HEK293T (cell line): Measurements from ENCODE around the gene CTXND1.

Experiments used
- CTCF ChIA-PET: fragments of 350-600 bp; formaldehyde crosslinking; extraction: SDS; loops from one replicate; lab custom pipeline; 2021; ENCODE audit warnings: antibody characterized with exemption, inconsistent platforms; lab: Yijun Ruan, JAX
- POLR2A ChIA-PET: fragments of 350-600 bp; formaldehyde crosslinking; extraction: SDS; loops from one replicate; lab custom pipeline; 2020; ENCODE audit warnings: antibody characterized with exemption, inconsistent platforms; lab: Yijun Ruan, JAX
- DNase-seq: peaks from one replicate; pipeline ENCODE4 v3.0.0; 2012; ENCODE audit warnings: mixed read lengths; ENCODE audit errors: extremely low spot score
- ARNT ChIP-seq: fragments of 450-650 bp; IDR thresholded peaks from 2 replicates; pipeline ENCODE4 v1.6.1; 2017; ENCODE audit warnings: mild to moderate bottlenecking
- BHLHE40 ChIP-seq: fragments of 450-650 bp; IDR thresholded peaks from 2 replicates; pipeline ENCODE4 v1.6.1; 2016; ENCODE audit warnings: mild to moderate bottlenecking, moderate library complexity, borderline replicate concordance
- CTBP1 ChIP-seq: fragments of 450-650 bp; IDR thresholded peaks from 2 replicates; pipeline ENCODE4 v1.6.1; 2016; ENCODE audit warnings: borderline replicate concordance
- ELF4 ChIP-seq: fragments of 450-650 bp; IDR thresholded peaks from 2 replicates; pipeline ENCODE4 v1.6.1; 2017; ENCODE audit warnings: antibody characterized with exemption
- FOXA1 ChIP-seq: fragments of 450-650 bp; IDR thresholded peaks from 2 replicates; pipeline ENCODE4 v1.6.1; 2016; ENCODE audit warnings: mild to moderate bottlenecking
- FOXK2 ChIP-seq: fragments of 450-650 bp; IDR thresholded peaks from 2 replicates; pipeline ENCODE4 v1.6.1; 2016; ENCODE audit warnings: mild to moderate bottlenecking
- FOXM1 ChIP-seq: fragments of 450-650 bp; IDR thresholded peaks from 2 replicates; pipeline ENCODE4 v1.6.1; 2017; ENCODE audit warnings: mild to moderate bottlenecking, borderline replicate concordance
- HDGF ChIP-seq: fragments of 450-650 bp; IDR thresholded peaks from 2 replicates; pipeline ENCODE4 v1.6.1; 2017; ENCODE audit warnings: antibody characterized with exemption, borderline replicate concordance
- L3MBTL2 ChIP-seq: fragments of 450-650 bp; conservative IDR thresholded peaks from 2 replicates; pipeline ENCODE4 v1.6.1; 2016; ENCODE audit warnings: mild to moderate bottlenecking
- LEF1 ChIP-seq: fragments of 450-650 bp; IDR thresholded peaks from 2 replicates; pipeline ENCODE4 v1.6.1; 2017; ENCODE audit warnings: mild to moderate bottlenecking, borderline replicate concordance
- NFRKB ChIP-seq: fragments of 450-650 bp; IDR thresholded peaks from 2 replicates; pipeline ENCODE4 v1.6.1; 2016; ENCODE audit warnings: mild to moderate bottlenecking, moderate library complexity
- SP1 ChIP-seq: fragments of 450-650 bp; IDR thresholded peaks from 2 replicates; pipeline ENCODE4 v1.6.1; 2017
- SUZ12 ChIP-seq: fragments of 450-650 bp; IDR thresholded peaks from 2 replicates; pipeline ENCODE4 v1.6.1; 2016; ENCODE audit warnings: mild to moderate bottlenecking
- TARDBP ChIP-seq: fragments of 450-650 bp; IDR thresholded peaks from 2 replicates; pipeline ENCODE4 v1.6.1; 2016
- ZNF384 ChIP-seq: fragments of 450-650 bp; IDR thresholded peaks from 2 replicates; pipeline ENCODE4 v1.6.1; 2016
- TF ChIP-seq, protein P1 (sequence below): fragments of 450-650 bp; IDR thresholded peaks from 2 replicates; pipeline ENCODE4 v1.6.1; 2016

Gene CTXND1

GRCh38 chr15:80180986-80181385 is 71.0 kb downstream of the CTXND1 start:
- ChIA-PET POLR2A (no interaction called here), CTCF (interaction anchor here (0.6 kb wide), 1 partner anchor 153 kb away, joined by 3 read pairs; no protein-coding TSS in a partner anchor)
- DNase-seq = no peak
- TF ChIP-seq LEF1 = no peak
- no peak for TF ChIP-seq FOXM1
- no peak for TF ChIP-seq CTBP1
- no peak for TF ChIP-seq ZNF384
- TF ChIP-seq NFRKB = no peak
- TF ChIP-seq SP1 = no peak
- no peak for TF ChIP-seq SUZ12
- TF ChIP-seq ARNT = no peak
- TF ChIP-seq HDGF = no peak
- TF ChIP-seq TARDBP = no peak
- TF ChIP-seq BHLHE40 = no peak
- no peak for TF ChIP-seq L3MBTL2
- no peak for TF ChIP-seq FOXA1
- no peak for TF ChIP-seq ELF4
- TF ChIP-seq, protein P1, sequence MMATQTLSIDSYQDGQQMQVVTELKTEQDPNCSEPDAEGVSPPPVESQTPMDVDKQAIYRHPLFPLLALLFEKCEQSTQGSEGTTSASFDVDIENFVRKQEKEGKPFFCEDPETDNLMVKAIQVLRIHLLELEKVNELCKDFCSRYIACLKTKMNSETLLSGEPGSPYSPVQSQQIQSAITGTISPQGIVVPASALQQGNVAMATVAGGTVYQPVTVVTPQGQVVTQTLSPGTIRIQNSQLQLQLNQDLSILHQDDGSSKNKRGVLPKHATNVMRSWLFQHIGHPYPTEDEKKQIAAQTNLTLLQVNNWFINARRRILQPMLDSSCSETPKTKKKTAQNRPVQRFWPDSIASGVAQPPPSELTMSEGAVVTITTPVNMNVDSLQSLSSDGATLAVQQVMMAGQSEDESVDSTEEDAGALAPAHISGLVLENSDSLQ = no peak
- no peak for TF ChIP-seq FOXK2

- ChIA-PET CTCF (no interaction called here), POLR2A (no interaction called here)
- no peak for TF ChIP-seq ELF4
- TF ChIP-seq HDGF = no peak
- no peak for TF ChIP-seq ARNT
- TF ChIP-seq FOXM1 = no peak
- TF ChIP-seq L3MBTL2 = no peak
- TF ChIP-seq SUZ12 = no peak
- TF ChIP-seq, protein P1 = no peak
- TF ChIP-seq FOXA1 = no peak
- TF ChIP-seq CTBP1 = no peak
- TF ChIP-seq SP1 = no peak
- TF ChIP-seq TARDBP = no peak
- no peak for TF ChIP-seq FOXK2
- TF ChIP-seq NFRKB = no peak
- no peak for TF ChIP-seq LEF1
- DNase-seq = no peak
Observed at GRCh38 chr15:80180468-80180867, 71.5 kb downstream of the CTXND1 start.

DNA sequence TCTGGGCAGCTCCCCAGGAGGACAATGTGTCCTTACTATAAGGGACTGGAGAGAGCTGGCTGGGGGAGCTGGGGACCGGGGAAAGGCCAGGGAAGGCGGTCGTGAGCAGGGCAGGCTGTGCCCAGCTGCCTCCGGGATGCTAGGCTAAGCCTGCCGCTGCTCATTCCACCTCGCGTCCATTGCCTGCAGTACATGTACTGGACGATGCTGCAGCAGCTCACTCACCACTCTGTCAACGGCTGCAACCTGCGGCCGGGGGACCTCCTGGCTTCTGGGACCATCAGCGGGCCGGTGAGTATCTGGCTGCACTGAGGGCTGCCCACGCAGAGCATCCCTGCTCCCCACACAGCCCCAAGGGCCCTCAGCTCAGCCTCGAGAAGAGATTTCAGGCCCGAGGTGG is 72.1 kb downstream of the CTXND1 start:
- CTCF ChIA-PET = no interaction called here
- no peak for DNase-seq
- TF ChIP-seq LEF1 (no peak), BHLHE40 (no peak), L3MBTL2 (no peak), SP1 (no peak), CTBP1 (no peak), ELF4 (no peak), SUZ12 (no peak), TARDBP (no peak), NFRKB (no peak), ZNF384 (no peak), FOXM1 (no peak), FOXA1 (no peak), ARNT (no peak), FOXK2 (no peak), HDGF (no peak)
- TF ChIP-seq, protein P1 = no peak
- POLR2A ChIA-PET = no interaction called here

DNA sequence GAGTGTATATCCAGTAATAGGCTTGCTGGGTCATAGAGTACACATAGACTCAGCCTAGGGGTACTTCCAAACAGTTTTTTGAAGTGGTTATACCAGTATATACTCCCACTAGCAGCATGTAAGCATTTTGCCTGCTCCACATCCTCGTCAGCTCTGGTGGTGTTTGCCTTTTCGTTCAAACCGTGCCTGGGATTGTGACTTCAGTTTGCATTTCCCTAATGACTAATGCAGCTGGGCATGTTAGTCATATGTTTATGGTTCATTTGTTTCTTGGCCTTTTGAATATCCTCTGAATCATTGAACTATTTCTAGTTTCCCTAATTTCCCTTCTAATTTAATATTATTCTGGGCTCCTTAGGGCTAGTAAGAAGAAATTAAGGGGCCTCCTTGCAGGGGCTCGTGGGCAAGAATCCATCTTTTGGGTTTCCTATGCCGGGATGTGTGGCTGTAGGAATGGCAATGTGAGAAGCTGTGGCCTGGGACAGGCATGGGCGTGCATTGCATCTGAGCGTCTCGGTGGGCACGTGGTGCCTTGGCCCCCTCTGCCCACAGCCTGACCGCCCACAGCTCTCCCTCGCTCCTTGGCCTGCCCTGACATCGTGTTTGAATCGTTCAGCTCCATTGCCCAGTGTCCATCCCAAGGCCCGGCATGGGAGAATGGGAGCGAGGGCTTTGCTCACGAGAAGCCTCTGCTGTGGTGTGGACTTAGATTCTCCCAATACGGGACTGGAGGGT is 72.8 kb downstream of the CTXND1 start:
- POLR2A ChIA-PET = no interaction called here
- no peak for TF ChIP-seq SP1
- TF ChIP-seq ARNT = no peak
- TF ChIP-seq, protein P1 = no peak
- TF ChIP-seq ZNF384 = no peak
- TF ChIP-seq L3MBTL2 = no peak
- no peak for TF ChIP-seq FOXA1
- no peak for TF ChIP-seq BHLHE40
- no peak for TF ChIP-seq ELF4
- TF ChIP-seq HDGF = no peak
- no peak for TF ChIP-seq CTBP1
- no peak for TF ChIP-seq SUZ12
- no peak for TF ChIP-seq TARDBP
- TF ChIP-seq FOXK2 = no peak
- TF ChIP-seq LEF1 = no peak
- TF ChIP-seq FOXM1 = no peak
- no peak for TF ChIP-seq NFRKB
- DNase-seq = no peak
- CTCF ChIA-PET = no interaction called here

GRCh38 chr15:80177156-80177555 is 74.9 kb downstream of the CTXND1 start:
- ChIA-PET POLR2A (interaction anchor here (0.6 kb wide), 1 partner anchor 148 kb away, joined by 3 read pairs; no protein-coding TSS in a partner anchor), CTCF (no interaction called here)
- TF ChIP-seq CTBP1 (no peak), LEF1 (no peak), FOXA1 (no peak)
- no peak for DNase-seq
